Peyer's patch (tissue), 4 donors: ENCODE results near the gene PLXNA4. TPM values are rescaled to one million over a fixed set of nuclear protein-coding genes. Genes with fewer than 3 reads are reported as not detected.

Experiments used
- DNase-seq, 3 donors: peaks; one replicate each; pipeline ENCODE4 v3.0.0-alpha.2; 2017 to 2019
- H3K27ac ChIP-seq, 4 donors: fragments of 200-600 bp; sonication (generic); one replicate each; pipeline ENCODE4 v1.5.1; 2016 to 2019
- H3K27me3 ChIP-seq, 2 donors: fragments of 200-600 bp; sonication (generic); one replicate each; pipeline ENCODE4 v1.5.1; 2019
- H3K36me3 ChIP-seq, 3 donors: fragments of 200-600 bp; sonication (generic); one replicate each; pipeline ENCODE4 v1.5.1; 2016 to 2019
- H3K4me1 ChIP-seq, 4 donors: fragments of 200-600 bp; sonication (generic); one replicate each; pipeline ENCODE4 v1.5.1; 2016 to 2019
- H3K4me3 ChIP-seq, 4 donors: fragments of 200-600 bp; sonication (generic); 1 replicate in 3 of 4; 2 replicates in 1 of 4; pipeline ENCODE4 v1.5.1; 2016 to 2019; ENCODE audit warnings: mild to moderate bottlenecking in 1 of 4
- H3K9me3 ChIP-seq, 4 donors: fragments of 200-600 bp; sonication (generic); one replicate each; pipeline ENCODE4 v1.5.1; 2016 to 2019; ENCODE audit warnings: mild to moderate bottlenecking in 1 of 4
- POLR2A ChIP-seq, 2 donors: fragments of 450-650 bp; IDR thresholded peaks; one replicate each; pipeline ENCODE4 v1.5.1; 2017; ENCODE audit warnings: antibody characterized with exemption in 2 of 2, mild to moderate bottlenecking in 2 of 2, moderate library complexity in 2 of 2
- total RNA-seq, 4 donors: library from RNA; depleted of rRNA; stranded (reverse); fragments of >200 nt; gene quantifications; one replicate each; pipeline ENCODE4 v1.1.0, GENCODE V29; 2016
- TF ChIP-seq, protein P1 (sequence below), 6 experiments: fragments of 450-650 bp in 4 of 6; fragments of 200-600 bp in 2 of 6; sonication (generic) in 1 of 6; IDR thresholded peaks; one replicate each; pipeline ENCODE4 v1.5.1; 2017 to 2019; ENCODE audit warnings: antibody characterized with exemption in 6 of 6, mild to moderate bottlenecking in 3 of 6, moderate library complexity in 1 of 6

The PLXNA4 gene
- total RNA-seq, 4 donors from 2014 or later: 1.4 to 3.8 (median 3.0) TPM

DNA sequence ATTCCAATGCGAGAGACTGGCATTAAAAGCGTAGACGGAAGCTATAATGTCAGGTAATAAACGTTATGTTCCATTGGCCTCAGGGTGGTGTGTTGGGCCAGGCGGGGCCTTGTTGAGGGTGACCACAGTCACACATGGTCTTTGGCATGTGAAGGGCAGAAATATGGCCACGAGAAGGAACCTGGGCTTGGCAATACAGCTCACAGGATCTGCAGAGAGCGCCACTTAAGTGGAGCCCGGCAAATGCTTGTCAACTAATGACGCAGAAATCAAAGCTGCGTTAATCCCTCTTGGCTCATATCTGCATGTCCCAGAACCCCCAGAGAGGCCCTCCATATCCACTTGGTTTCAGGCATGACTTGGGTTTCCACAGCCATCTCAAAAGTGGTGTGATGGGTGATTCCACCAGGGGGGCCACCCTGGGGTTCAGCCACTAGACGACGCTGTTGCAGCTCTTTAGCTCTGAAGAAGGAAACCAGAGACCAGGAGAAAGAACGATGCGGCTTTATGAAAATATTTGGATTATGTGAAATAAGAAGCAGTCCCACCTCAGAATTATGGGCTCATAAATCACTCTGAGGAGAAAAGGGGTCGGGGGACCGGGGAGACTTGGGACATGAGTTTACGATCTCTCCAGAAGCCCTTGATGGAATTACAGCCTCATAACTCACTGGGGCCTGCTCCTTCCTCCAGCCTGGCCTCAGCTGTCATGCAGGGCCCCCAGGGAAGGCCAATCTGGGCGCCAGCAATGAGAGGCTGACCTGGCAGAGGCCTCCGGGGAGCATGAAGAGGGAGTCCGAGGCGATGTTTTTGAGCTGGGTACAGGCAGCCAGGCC is 462.5 kb downstream of the PLXNA4 start:
- DNase-seq: no peak
- H3K9me3 ChIP-seq: no peaks in the 10 kb centered on the region
- H3K36me3 ChIP-seq: no peaks in the 10 kb centered on the region
- TF ChIP-seq POLR2A (IDR thresholded peaks at IDR 0.05): no peak
- H3K4me1 ChIP-seq: no peaks in the 10 kb centered on the region
- H3K4me3 ChIP-seq: no peak overlapping the region
- H3K27me3 ChIP-seq: no peaks in the 10 kb centered on the region
- H3K27ac ChIP-seq: no peak overlapping the region

DNA sequence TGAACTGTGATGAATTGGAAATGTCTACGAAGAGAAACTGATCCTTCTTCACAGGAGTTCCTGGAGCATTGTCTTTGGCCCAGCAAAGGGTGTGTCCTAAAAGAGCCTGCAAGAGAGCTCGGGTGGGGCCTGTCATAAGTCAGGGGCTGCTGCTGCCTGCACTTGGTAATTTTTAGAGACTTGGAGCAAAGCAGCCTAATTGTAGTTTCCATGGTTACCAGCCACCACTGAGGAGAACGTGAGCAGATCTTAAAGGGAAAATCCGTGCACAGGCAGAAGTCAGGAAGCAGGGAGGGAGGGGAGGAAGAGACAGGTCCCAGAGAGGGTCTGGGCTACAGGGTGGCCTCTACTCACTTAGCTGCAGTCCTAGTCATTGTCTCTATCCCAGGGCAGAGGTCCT is 463.6 kb downstream of the PLXNA4 start:
- no peaks in the 10 kb centered on the region for H3K9me3 ChIP-seq
- no peak overlapping the region for H3K27ac ChIP-seq
- no peaks in the 10 kb centered on the region for H3K36me3 ChIP-seq
- no peak overlapping the region for H3K4me3 ChIP-seq
- TF ChIP-seq, protein P1, sequence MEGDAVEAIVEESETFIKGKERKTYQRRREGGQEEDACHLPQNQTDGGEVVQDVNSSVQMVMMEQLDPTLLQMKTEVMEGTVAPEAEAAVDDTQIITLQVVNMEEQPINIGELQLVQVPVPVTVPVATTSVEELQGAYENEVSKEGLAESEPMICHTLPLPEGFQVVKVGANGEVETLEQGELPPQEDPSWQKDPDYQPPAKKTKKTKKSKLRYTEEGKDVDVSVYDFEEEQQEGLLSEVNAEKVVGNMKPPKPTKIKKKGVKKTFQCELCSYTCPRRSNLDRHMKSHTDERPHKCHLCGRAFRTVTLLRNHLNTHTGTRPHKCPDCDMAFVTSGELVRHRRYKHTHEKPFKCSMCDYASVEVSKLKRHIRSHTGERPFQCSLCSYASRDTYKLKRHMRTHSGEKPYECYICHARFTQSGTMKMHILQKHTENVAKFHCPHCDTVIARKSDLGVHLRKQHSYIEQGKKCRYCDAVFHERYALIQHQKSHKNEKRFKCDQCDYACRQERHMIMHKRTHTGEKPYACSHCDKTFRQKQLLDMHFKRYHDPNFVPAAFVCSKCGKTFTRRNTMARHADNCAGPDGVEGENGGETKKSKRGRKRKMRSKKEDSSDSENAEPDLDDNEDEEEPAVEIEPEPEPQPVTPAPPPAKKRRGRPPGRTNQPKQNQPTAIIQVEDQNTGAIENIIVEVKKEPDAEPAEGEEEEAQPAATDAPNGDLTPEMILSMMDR (IDR thresholded peaks at IDR 0.05): no peak
- TF ChIP-seq POLR2A (IDR thresholded peaks at IDR 0.05): no peak
- no peak for DNase-seq
- H3K27me3 ChIP-seq: no peaks in the 10 kb centered on the region
- H3K4me1 ChIP-seq: no peaks in the 10 kb centered on the region

DNA sequence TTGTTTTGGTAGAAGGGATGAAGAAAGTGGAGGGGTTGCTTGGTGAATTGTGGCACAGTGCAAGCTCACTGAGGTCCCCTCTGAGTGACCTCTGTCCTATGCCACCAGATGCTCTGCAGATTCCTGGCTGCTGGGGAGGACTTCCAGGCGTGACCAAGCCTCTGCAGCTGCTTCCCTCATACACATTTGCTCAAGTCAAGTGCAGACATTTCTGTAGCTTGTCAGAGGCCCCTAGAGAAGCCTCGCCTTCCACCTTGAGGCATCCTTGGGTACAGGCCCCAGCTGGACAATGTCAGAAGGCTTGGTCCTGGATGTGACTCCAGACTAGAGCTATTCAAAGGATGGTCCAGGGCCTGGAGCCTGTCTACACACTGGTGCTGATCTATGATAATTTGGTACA is 464.2 kb downstream of the PLXNA4 start:
- no peak for TF ChIP-seq POLR2A (IDR thresholded peaks at IDR 0.05)
- TF ChIP-seq, protein P1 (IDR thresholded peaks at IDR 0.05): no peak
- H3K36me3 ChIP-seq: no peaks in the 10 kb centered on the region
- no peak for DNase-seq
- H3K4me1 ChIP-seq: no peaks in the 10 kb centered on the region
- H3K27ac ChIP-seq: no peak overlapping the region
- no peak overlapping the region for H3K4me3 ChIP-seq
- H3K9me3 ChIP-seq: no peaks in the 10 kb centered on the region
- H3K27me3 ChIP-seq: no peaks in the 10 kb centered on the region

DNA sequence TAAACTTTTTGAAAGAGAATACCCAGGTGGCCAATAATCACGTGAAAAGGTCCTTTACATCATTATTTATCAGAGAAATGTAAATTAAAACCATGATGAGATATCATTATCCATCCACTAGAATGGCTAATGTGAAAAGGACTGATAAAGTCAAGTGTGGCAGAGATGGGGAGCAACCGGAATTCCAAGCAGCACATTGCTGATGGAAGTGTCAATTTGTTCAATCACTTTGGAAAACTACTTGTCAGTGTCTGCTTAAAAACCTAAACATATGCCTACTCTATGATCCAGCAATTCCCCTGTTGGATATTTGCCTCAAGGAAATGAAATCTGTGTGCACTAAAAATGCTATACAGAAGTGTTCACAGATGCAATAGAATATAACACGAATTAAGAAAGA is 465.6 kb downstream of the PLXNA4 start:
- Histone ChIP-seq H3K4me3 (no peak overlapping the region), H3K27me3 (no peaks in the 10 kb centered on the region), H3K9me3 (no peaks in the 10 kb centered on the region), H3K4me1 (no peaks in the 10 kb centered on the region), H3K36me3 (no peaks in the 10 kb centered on the region), H3K27ac (no peak overlapping the region)
- DNase-seq: no peak
- TF ChIP-seq, protein P1 (IDR thresholded peaks at IDR 0.05): no peak
- no peak for TF ChIP-seq POLR2A (IDR thresholded peaks at IDR 0.05)

DNA sequence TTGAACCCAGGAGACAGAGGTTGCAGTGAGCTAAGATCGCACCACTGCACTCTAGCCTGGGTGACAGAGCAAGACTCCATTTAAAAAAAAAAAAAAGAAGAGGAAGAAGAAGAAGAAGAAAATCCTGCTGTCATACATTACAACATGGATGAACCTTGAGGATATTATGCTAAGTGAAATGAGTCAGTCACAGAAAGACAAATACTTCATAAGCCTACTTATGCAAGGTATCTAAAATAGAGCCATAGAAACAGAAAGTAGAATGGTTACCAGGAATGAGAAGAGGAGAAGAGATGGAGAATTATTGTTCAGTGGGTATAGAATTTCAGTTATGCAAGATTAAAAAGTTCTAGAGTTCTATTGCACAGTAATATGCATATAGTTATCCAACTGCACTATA is 466.5 kb downstream of the PLXNA4 start:
- H3K4me1 ChIP-seq: no peaks in the 10 kb centered on the region
- TF ChIP-seq, protein P1 (IDR thresholded peaks at IDR 0.05): no peak
- no peak for TF ChIP-seq POLR2A (IDR thresholded peaks at IDR 0.05)

DNA sequence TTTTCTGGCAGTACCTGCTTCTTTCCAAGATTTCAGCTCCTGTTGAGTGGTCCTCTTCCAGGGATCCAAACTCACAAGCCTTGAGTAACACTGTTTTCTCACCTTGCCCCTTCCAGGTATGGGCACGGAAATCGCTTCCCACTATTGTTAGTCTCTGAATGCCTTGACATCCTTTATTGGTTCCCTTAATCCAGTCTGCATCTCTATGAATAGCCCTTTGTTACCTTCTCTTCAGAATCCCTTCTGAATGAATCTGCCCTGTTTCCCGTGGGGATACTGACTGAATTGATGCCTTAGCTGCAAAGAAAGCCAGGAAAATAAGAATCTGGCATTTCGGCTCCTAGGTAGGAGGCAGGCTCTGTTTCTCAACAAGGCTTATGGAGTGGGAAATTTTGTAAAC is 467.7 kb downstream of the PLXNA4 start:
- Histone ChIP-seq H3K9me3 (no peaks in the 10 kb centered on the region), H3K4me1 (peaks cover 0 to 6% (median 0%) of the 10 kb centered on the region in 4 donors), H3K4me3 (no peak overlapping the region), H3K36me3 (no peaks in the 10 kb centered on the region), H3K27me3 (no peaks in the 10 kb centered on the region), H3K27ac (no peak overlapping the region)
- TF ChIP-seq POLR2A (IDR thresholded peaks at IDR 0.05): no peak
- TF ChIP-seq, protein P1 (IDR thresholded peaks at IDR 0.05): no peak
- no peak for DNase-seq

More for the DNA sequence above, 466.5 kb downstream of the PLXNA4 start:
- Histone ChIP-seq H3K27ac (no peak overlapping the region), H3K4me3 (no peak overlapping the region), H3K36me3 (no peaks in the 10 kb centered on the region), H3K9me3 (no peaks in the 10 kb centered on the region), H3K27me3 (no peaks in the 10 kb centered on the region)
- DNase-seq: no peak
